VCaP (cell line): ENCODE results near the gene ACOX3.

Source experiments
- H3K27ac ChIP-seq: fragments of 450-650 bp; 2 replicates; pipeline ENCODE4 v1.5.1; 2017
- CTCF ChIP-seq: fragments of 450-650 bp; conservative IDR thresholded peaks from 2 replicates; pipeline ENCODE4 v1.5.1; 2017; ENCODE audit warnings: mild to moderate bottlenecking, moderate library complexity

The ACOX3 gene

DNA sequence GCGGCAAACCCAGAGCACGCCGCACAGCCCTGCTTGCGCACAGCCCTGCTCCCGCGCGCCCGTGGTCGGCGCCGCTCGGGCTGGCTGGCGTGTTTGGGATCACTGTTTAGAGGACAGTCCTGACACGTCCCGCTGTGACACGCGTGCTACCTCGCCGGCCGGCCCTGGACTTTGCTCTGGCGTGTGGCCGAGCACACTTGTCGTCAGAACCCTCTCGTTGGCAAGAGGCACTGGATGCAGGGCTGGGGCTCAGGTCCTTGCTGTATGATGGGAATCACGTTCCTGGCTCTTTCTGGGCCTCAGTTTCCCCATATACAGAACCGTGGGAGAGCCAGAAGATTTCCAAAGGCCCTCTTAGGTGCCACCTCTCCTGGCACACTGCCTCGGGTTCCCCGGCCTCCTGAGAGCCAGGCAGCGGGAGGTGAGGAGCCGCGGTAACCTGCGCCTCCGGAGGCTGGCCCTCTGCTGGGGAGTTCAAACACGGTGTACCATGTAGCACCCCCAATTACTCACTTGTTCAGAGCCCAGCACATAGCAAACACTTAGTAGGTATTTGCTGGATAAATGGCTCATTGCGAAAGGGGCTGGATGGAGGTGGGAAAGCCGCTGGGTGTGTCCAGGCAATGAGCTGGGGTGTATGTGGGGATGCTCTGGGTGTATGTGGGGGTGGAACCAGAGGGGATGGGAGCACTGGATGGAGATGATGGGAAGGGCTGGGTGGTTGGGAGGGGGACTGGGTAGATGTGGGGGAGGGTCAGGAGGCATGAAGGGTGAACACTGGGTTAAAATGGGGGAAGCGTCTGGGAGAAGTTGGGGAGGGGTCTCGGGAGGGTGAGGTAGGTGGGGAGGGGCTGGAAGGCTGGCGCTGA is 94.3 kb downstream of the ACOX3 start:
- no peak for TF ChIP-seq CTCF
- H3K27ac ChIP-seq = no peak overlapping the region

DNA sequence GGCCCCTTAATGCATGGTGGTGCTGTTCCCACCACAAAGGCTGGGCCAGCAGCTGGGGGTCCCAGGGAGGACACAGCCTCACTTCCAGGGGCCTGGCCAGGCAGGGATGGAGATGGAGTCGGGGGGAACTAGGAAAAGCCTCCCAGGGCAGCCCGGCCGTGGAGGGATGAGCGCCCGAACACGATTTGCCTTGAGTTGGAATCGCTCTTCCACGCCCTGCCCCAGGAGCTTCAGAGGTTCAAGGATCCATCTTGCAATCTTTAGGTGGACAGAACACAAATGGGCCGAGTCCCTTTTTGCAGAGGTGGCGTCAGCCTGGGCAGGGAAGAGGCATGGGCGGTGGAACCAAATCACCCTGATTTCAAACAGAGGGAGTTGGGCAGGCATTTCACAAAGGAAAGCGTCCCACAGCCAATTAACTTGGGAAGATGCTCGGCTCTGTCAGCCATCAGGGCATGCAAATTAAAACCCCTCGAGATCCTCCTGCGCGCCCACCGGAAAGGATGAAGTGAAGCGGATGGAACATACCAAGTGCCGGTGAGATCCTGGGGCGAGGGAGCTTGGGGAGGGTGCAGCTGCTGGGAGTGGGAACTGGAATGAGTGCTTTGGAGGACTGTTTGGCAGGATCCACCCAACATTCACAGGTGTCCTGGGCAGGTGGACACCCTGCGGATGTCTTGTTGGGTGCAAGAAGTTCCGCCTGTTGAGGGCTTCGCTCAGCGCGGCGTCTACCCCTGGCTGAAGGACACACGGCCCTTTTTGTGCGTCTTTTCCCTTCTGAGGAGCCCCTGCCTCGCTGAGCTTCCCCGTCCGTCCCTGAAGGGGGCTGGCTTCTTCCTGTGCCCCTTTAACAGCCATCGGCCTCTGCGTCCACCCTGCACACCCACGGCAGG is 95.2 kb downstream of the ACOX3 start:
- no peak for TF ChIP-seq CTCF

DNA sequence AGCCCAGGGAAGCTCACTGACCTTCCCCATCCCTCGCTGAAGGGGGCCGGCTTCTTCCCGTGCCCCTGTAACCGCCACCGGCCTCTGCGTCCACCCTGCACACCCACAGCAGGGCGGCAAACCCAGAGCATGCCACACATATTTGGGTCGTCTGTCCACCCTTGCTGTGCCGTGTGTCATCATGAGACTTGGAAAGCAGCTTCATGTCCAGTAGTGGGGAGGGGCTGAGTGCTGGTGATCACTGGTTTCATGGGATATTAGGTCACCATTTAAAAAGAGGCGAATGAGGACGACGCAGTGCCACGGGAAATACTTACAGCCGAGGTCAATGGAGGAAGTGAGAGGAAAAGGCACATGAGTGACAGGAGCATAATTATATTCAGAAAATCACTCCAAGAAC is 96.1 kb downstream of the ACOX3 start:
- TF ChIP-seq CTCF = no peak
- no peak overlapping the region for H3K27ac ChIP-seq

More for the DNA sequence above, 95.2 kb downstream of the ACOX3 start:
- no peak overlapping the region for H3K27ac ChIP-seq

DNA sequence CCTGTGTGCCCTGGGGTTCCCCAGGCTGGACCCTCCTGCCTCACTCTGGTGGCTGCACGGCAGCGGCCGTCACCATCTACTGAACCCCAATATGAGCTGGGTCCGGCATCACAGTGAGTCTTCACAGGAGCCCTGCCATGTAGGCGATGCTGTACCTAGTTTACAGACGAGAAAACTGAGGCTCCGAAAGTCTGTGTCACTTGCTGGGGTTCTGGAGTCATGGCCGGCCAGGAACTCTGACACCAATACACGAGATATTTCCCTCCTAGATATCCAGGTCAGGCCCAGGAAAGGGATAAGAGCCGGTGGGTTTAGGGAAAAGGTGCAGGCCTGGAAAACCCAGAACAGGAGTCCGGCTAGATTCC is 96.6 kb downstream of the ACOX3 start:
- TF ChIP-seq CTCF = no peak
- no peak overlapping the region; the same call in 1 of the 2 replicates for H3K27ac ChIP-seq

GRCh38 chr4:8343262-8343966 is 97.1 kb downstream of the ACOX3 start:
- no peak for TF ChIP-seq CTCF
- H3K27ac ChIP-seq = peak overlapping the region; percentile 30; the same call in 1 of the 2 replicates

DNA sequence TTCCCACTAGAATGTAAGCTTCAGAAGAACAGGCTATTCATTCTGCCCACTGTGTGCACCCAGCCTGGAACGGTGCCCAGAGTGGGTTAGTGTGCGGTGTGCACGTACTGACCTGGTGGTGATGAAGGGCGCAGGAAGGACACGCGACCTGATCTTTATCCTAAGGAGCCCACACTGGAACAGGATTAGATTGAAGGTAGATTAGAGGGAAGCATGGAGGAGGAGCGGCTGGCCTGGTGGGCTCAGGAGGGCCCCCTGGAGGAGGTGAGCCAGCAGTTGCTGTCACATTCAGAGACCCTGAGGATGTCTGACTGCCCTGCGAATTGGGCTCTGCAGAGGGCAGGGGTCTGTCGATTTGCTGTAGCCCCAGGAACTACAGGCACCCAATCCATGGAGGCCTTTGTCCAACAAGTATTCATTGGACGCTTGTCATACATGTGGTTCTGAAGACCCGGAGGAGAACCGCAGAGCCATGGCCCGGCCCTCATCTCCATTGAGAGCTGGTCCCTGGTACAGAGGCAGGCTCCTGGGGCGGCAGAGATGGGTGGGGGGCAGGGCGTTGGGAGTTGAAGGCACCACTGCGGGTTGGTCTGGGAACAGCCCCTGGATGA is 97.8 kb downstream of the ACOX3 start:
- peak overlapping the region; percentile 30 for H3K27ac ChIP-seq
- no peak; the same call in 1 of the 2 replicates for TF ChIP-seq CTCF
